Rectal smooth muscle tissue (tissue), 1 donor: Measurements from ENCODE around the gene MOV10.
A peak's percentile ranks its signal among the peaks of the same experiment; 100 is the strongest.
"Not testable (repeated sequence)": the region's sequence is repeated elsewhere in the genome, so short reads cannot be mapped to it uniquely, and the experiment has no call there.

Source experiments
- H3K27ac ChIP-seq: one replicate; pipeline ENCODE4 v1.7.0; 2013; ENCODE audit warnings: low read depth, low read length, inconsistent platforms
- H3K27me3 ChIP-seq: one replicate; pipeline ENCODE4 v1.7.0; 2013; ENCODE audit warnings: low read length; ENCODE audit not compliant: control insufficient read depth, insufficient read depth
- H3K36me3 ChIP-seq: one replicate; pipeline ENCODE4 v1.7.0; 2013; ENCODE audit warnings: low read length; ENCODE audit not compliant: control insufficient read depth, insufficient read depth
- H3K4me1 ChIP-seq: one replicate; pipeline ENCODE4 v1.7.0; 2013; ENCODE audit warnings: low read length; ENCODE audit not compliant: control insufficient read depth, insufficient read depth
- H3K4me3 ChIP-seq: one replicate; pipeline ENCODE4 v1.7.0; 2013; ENCODE audit warnings: low read length
- H3K9ac ChIP-seq: one replicate; pipeline ENCODE4 v1.7.0; 2013; ENCODE audit warnings: low read length

Gene MOV10

DNA sequence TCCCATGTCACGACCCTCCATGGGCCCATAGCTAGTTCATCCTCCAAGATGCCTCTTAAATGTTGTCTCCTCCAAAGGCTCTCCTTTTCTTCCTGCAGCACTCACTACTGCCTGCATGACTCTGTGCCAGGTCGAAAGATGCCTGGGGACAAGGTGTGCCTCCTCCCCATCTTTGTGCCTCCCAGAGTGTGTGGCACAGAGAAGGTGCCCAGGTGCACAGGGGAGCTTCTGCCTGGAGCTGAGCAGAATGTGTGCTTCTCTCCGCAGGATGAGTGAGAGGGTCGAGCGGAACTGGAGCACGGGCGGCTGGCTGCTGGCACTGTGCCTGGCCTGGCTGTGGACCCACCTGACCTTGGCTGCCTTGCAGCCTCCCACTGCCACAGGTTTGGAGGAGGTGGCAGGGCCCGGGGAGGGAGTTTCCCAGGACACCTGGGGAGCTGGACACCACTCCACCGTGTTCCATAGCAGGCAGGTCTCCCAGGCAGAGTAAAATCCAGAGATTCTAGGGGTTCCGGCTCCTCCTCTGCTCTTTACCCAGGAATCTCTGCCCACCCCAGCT is 47.6 kb downstream of the MOV10 start:
- Histone ChIP-seq H3K4me3 (no peak overlapping the region), H3K27ac (no peak overlapping the region), H3K36me3 (no peaks in the 10 kb centered on the region), H3K4me1 (no peaks in the 10 kb centered on the region), H3K27me3 (peaks cover 7% of the 10 kb centered on the region), H3K9ac (no peak overlapping the region)

GRCh38 chr1:112722601-112723510 is 48.4 kb downstream of the MOV10 start:
- Histone ChIP-seq H3K36me3 (no peaks in the 10 kb centered on the region), H3K27ac (no peak overlapping the region), H3K9ac (no peak overlapping the region), H3K27me3 (peaks cover 5% of the 10 kb centered on the region), H3K4me1 (no peaks in the 10 kb centered on the region), H3K4me3 (no peak overlapping the region)

GRCh38 chr1:112723511-112723839 is 49.0 kb downstream of the MOV10 start:
- Histone ChIP-seq H3K4me1 (no peaks in the 10 kb centered on the region), H3K4me3 (no peak overlapping the region), H3K27me3 (peaks cover 5% of the 10 kb centered on the region), H3K36me3 (no peaks in the 10 kb centered on the region), H3K9ac (no peak overlapping the region), H3K27ac (no peak overlapping the region)

- H3K27ac ChIP-seq, H3K9ac ChIP-seq, H3K36me3 ChIP-seq, H3K4me1 ChIP-seq, H3K4me3 ChIP-seq, H3K27me3 ChIP-seq: not testable (repeated sequence)
Measured at GRCh38 chr1:112724240-112724639, 49.8 kb downstream of the MOV10 start.

DNA sequence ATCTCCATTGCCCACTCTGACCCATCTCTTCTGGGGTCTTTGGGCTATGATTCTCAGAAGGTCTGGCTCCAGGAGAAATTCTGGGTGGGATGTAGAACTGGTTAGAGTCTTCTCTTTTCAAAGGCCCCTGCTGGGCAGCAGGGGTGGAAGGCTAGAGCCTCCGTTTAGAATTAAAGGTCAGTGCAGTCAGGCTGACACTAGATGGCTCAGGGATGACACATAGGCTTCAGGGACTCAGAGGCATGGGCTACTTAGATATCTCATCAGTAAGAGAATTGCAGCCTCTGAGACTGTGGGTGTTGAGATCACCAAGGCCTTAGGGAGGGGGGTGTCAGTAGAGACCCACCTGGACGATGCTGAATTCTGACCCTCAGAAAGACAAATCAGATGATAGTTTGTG is 53.3 kb downstream of the MOV10 start:
- H3K27me3 ChIP-seq = peaks cover 5% of the 10 kb centered on the region
- no peaks in the 10 kb centered on the region for H3K36me3 ChIP-seq
- no peak overlapping the region for H3K27ac ChIP-seq
- no peak overlapping the region for H3K4me3 ChIP-seq
- H3K9ac ChIP-seq = no peak overlapping the region
- H3K4me1 ChIP-seq = no peaks in the 10 kb centered on the region

GRCh38 chr1:112728306-112728971 is 54.0 kb downstream of the MOV10 start:
- H3K36me3 ChIP-seq, H3K4me3 ChIP-seq, H3K27me3 ChIP-seq, H3K27ac ChIP-seq, H3K9ac ChIP-seq, H3K4me1 ChIP-seq: not testable (repeated sequence)

- not testable (repeated sequence) for H3K4me3 ChIP-seq, H3K4me1 ChIP-seq
Measured at GRCh38 chr1:112729011-112729410, 54.6 kb downstream of the MOV10 start.

DNA sequence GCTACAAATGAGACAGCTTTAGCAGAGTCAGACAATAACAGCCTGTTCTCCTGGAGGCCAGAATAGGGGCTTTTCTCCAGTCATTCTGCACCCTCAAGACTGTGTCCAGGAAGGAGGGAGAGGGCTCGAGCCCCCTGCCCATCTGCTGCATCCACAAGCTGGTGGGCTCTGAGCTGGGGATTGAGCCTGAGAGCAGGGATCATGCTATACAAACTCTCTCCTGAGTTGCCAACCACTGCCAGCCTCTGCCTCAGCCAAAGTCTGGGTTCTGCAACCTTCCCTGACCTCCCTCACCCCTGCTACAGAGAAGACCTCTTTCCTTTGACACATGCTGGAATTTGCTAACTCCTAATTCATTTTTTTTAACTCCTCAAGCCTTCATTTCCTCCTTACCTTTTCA is 55.5 kb downstream of the MOV10 start:
- Histone ChIP-seq H3K27me3 (no peaks in the 10 kb centered on the region), H3K9ac (no peak overlapping the region), H3K27ac (no peak overlapping the region), H3K4me3 (no peak overlapping the region), H3K4me1 (no peaks in the 10 kb centered on the region), H3K36me3 (no peaks in the 10 kb centered on the region)

More at GRCh38 chr1:112729011-112729410, 54.6 kb downstream of the MOV10 start:
- not testable (repeated sequence) for H3K9ac ChIP-seq, H3K36me3 ChIP-seq, H3K27me3 ChIP-seq, H3K27ac ChIP-seq

DNA sequence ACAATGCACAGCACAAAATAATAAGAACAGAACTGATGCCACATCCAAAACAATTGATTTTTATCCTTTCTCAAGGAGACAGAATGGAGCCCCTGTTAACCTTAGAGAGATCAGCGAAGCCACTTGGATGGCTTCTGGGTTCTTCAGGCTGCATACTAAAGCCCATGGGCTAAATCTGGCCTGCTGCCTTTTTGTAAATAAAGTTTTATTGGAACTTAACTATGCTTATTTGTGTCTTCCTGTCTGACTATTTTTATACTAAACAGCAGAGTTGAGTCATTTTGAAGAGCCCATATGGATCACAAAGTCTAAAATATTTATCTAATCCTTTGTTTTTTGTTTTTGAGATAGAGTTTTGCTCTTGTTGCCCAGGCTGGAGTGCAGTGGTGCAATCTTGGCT is 57.0 kb downstream of the MOV10 start:
- no peak overlapping the region for H3K9ac ChIP-seq
- no peak overlapping the region for H3K27ac ChIP-seq
- H3K4me3 ChIP-seq = no peak overlapping the region
- no peaks in the 10 kb centered on the region for H3K27me3 ChIP-seq
- no peaks in the 10 kb centered on the region for H3K4me1 ChIP-seq
- no peaks in the 10 kb centered on the region for H3K36me3 ChIP-seq

GRCh38 chr1:112735752-112736151 is 61.3 kb downstream of the MOV10 start:
- Histone ChIP-seq H3K4me1 (no peaks in the 10 kb centered on the region), H3K36me3 (no peaks in the 10 kb centered on the region), H3K27ac (no peak overlapping the region), H3K27me3 (no peaks in the 10 kb centered on the region), H3K9ac (no peak overlapping the region), H3K4me3 (no peak overlapping the region)

DNA sequence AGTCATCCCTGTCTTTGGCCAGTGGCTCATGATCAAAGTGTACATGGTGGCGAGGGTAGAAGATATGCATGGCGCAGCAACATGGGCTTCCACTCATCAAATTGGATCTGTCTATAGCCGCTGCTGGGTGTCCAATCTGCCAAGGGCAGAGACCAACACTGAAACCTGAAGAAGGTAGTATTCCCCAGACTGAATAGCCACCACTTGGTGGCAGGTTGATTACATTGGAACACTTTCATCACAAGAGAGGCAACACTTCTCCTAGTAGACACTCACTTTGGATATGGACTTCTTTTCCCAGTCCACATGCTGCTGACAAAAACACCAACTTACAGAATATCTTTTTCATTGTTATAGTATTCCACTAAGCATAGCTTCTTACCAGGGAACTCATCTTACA is 63.1 kb downstream of the MOV10 start:
- no peak overlapping the region for H3K27ac ChIP-seq
- no peak overlapping the region for H3K4me3 ChIP-seq
- no peaks in the 10 kb centered on the region for H3K27me3 ChIP-seq
- no peaks in the 10 kb centered on the region for H3K4me1 ChIP-seq
- H3K36me3 ChIP-seq = no peaks in the 10 kb centered on the region
- H3K9ac ChIP-seq = no peak overlapping the region

GRCh38 chr1:112743174-112744008 is 68.9 kb downstream of the MOV10 start:
- no peaks in the 10 kb centered on the region for H3K36me3 ChIP-seq
- no peaks in the 10 kb centered on the region for H3K27me3 ChIP-seq
- peaks cover 2% of the 10 kb centered on the region for H3K4me1 ChIP-seq
- no peak overlapping the region for H3K9ac ChIP-seq
- peak overlapping the region; percentile 37 for H3K4me3 ChIP-seq
- no peak overlapping the region for H3K27ac ChIP-seq
